Measurements from ENCODE around the gene KATNB1. TPM values are rescaled to one million over a fixed set of nuclear protein-coding genes. Genes with fewer than 3 reads are reported as not detected.

KATNB1 gene
- polyA plus RNA-seq, 3 donors = 16.9 to 35.6 (median 17.7) TPM

- Histone ChIP-seq H3K36me3 (replicated peaks in 1 of 2; ENCODE audit: control insufficient read depth in 1 of 2, insufficient read depth in 2 of 2, low read length in 2 of 2) (no peaks in the 10 kb centered on the region), H2AFZ (ENCODE audit: insufficient read depth, low read depth, low read length, poor library complexity, severe bottlenecking) (no peak overlapping the region)
Observed at GRCh38 chr16:57687363-57687929, 48.1 kb upstream of the KATNB1 start.

GRCh38 chr16:57688487-57688986 is 47.0 kb upstream of the KATNB1 start:
- no peaks in the 10 kb centered on the region for H3K9me3 ChIP-seq (replicated peaks in 1 of 2; ENCODE audit: control insufficient read depth in 1 of 2, insufficient read depth in 1 of 2, low read length in 2 of 2)
- Mint-ChIP-seq H3K9me3 (peaks cover 0 to 2% (median 0%) of the 10 kb centered on the region in 7 donors), H3K27me3 (ENCODE audit: low read depth in 3 of 3) (peaks cover 1 to 11% (median 2%) of the 10 kb centered on the region in 3 donors), H3K36me3 (peaks cover 0 to 2% of the 10 kb centered on the region in 2 donors), H3K4me1 (peaks cover 55% of the 10 kb centered on the region), H3K4me3 (no peak overlapping the region), H3K27ac (peak overlapping the region in 2 of 7 donors; percentile 2 to 62)
- peaks cover 51 to 54% of the 10 kb centered on the region in 2 donors for H3K4me1 ChIP-seq (ENCODE audit: control insufficient read depth in 1 of 2, insufficient read depth in 2 of 2, low read length in 2 of 2)
- no peak overlapping the region for H3K27ac ChIP-seq (ENCODE audit: low read depth in 1 of 2, low read length in 2 of 2)
- WGBS (ENCODE audit: insufficient coverage) = no CpG with 5 or more reads among the region's 4 CpGs
- intact Hi-C loops (cut with micrococcal nuclease) = no loop called here
- no peaks in the 10 kb centered on the region for H3K79me2 ChIP-seq (ENCODE audit: insufficient read depth, low read length)
- no peak for TF ChIP-seq CTCF (IDR thresholded peaks at IDR 0.05)
- no peak overlapping the region for H3K9ac ChIP-seq (ENCODE audit: insufficient read depth, low read length, poor library complexity, severe bottlenecking)
- DNase-seq = no peak
- no peaks in the 10 kb centered on the region for H4K20me1 ChIP-seq (ENCODE audit: insufficient read depth, low read length)
- H3K4me2 ChIP-seq (replicated peaks; ENCODE audit: extremely low read depth, low read length, poor library complexity, severe bottlenecking) = no peak overlapping the region
- no peaks in the 10 kb centered on the region for H3K36me3 ChIP-seq (replicated peaks in 1 of 2; ENCODE audit: control insufficient read depth in 1 of 2, insufficient read depth in 2 of 2, low read length in 2 of 2)
- H3K4me3 ChIP-seq (replicated peaks in 1 of 3; ENCODE audit: low read depth in 2 of 3, low read length in 3 of 3) = no peak overlapping the region
- no peak overlapping the region for H2AFZ ChIP-seq (ENCODE audit: insufficient read depth, low read depth, low read length, poor library complexity, severe bottlenecking)
- H3K27me3 ChIP-seq (ENCODE audit: control insufficient read depth in 2 of 2, insufficient read depth in 2 of 2, low read length in 2 of 2) = no peaks in the 10 kb centered on the region

More at GRCh38 chr16:57687363-57687929, 48.1 kb upstream of the KATNB1 start:
- H3K4me1 Mint-ChIP-seq = peaks cover 55% of the 10 kb centered on the region
- Histone ChIP-seq H3K9ac (ENCODE audit: insufficient read depth, low read length, poor library complexity, severe bottlenecking) (no peak overlapping the region), H3K79me2 (ENCODE audit: insufficient read depth, low read length) (no peaks in the 10 kb centered on the region), H3K4me1 (ENCODE audit: control insufficient read depth in 1 of 2, insufficient read depth in 2 of 2, low read length in 2 of 2) (peaks cover 51 to 54% of the 10 kb centered on the region in 2 donors), H3K27ac (ENCODE audit: low read depth in 1 of 2, low read length in 2 of 2) (no peak overlapping the region), H3K9me3 (replicated peaks in 1 of 2; ENCODE audit: control insufficient read depth in 1 of 2, insufficient read depth in 1 of 2, low read length in 2 of 2) (no peaks in the 10 kb centered on the region), H3K4me3 (replicated peaks in 1 of 3; ENCODE audit: low read depth in 2 of 3, low read length in 3 of 3) (no peak overlapping the region), H3K4me2 (replicated peaks; ENCODE audit: extremely low read depth, low read length, poor library complexity, severe bottlenecking) (no peak overlapping the region), H3K27me3 (ENCODE audit: control insufficient read depth in 2 of 2, insufficient read depth in 2 of 2, low read length in 2 of 2) (no peaks in the 10 kb centered on the region), H4K20me1 (ENCODE audit: insufficient read depth, low read length) (no peaks in the 10 kb centered on the region)
- no peak for TF ChIP-seq CTCF (IDR thresholded peaks at IDR 0.05)
- peaks cover 0 to 2% of the 10 kb centered on the region in 2 donors for H3K36me3 Mint-ChIP-seq
- peak in 2 of 3 donors; percentile 43 to 55 for DNase-seq
- no peak overlapping the region for H3K4me3 Mint-ChIP-seq
- H3K27me3 Mint-ChIP-seq (ENCODE audit: low read depth in 3 of 3) = peaks cover 1 to 11% (median 2%) of the 10 kb centered on the region in 3 donors
- peak overlapping the region in 4 of 7 donors; percentile 28 to 74 (median 60) for H3K27ac Mint-ChIP-seq
- intact Hi-C loops (cut with micrococcal nuclease) = no loop called here
- no CpG with 5 or more reads among the region's 3 CpGs for WGBS (ENCODE audit: insufficient coverage)
- H3K9me3 Mint-ChIP-seq = peaks cover 0 to 2% (median 0%) of the 10 kb centered on the region in 7 donors

All from CD14-positive monocyte (primary cell).